SK-N-SH treated with all-trans-retinoic acid at 6 μM for 48 hours (cell line): ENCODE results near the gene WIPF1.

Source experiments
- ATAC-seq: fragments of 200-7000 bp; cut with Tn5 transposase; 3 replicates; pipeline ENCODE4 v1.9.1; 2020; ENCODE audit warnings: mild to moderate bottlenecking, moderate library complexity
- BACH2 ChIP-seq: fragments of 250-450 bp; sonication (Bioruptor Pico); IDR thresholded peaks from 2 replicates; pipeline ENCODE4 v1.9.0; 2021; ENCODE audit warnings: mild to moderate bottlenecking, borderline replicate concordance
- CREB5 ChIP-seq: fragments of 250-450 bp; sonication (Bioruptor Pico); IDR thresholded peaks from 2 replicates; pipeline ENCODE4 v1.5.1; 2020; ENCODE audit warnings: low read depth, mild to moderate bottlenecking, moderate library complexity
- CSDC2 ChIP-seq: fragments of 250-450 bp; sonication (Bioruptor Pico); IDR thresholded peaks from 2 replicates; pipeline ENCODE4 v1.5.0; 2020; ENCODE audit warnings: mild to moderate bottlenecking, moderate library complexity
- ESRRG ChIP-seq: fragments of 250-450 bp; sonication (Bioruptor Pico); IDR thresholded peaks from 2 replicates; pipeline ENCODE4 v1.6.1; 2021; ENCODE audit warnings: mild to moderate bottlenecking
- GLIS3 ChIP-seq: fragments of 250-450 bp; sonication (Bioruptor Pico); IDR thresholded peaks from 2 replicates; pipeline ENCODE4 v1.5.0; 2020; ENCODE audit warnings: mild to moderate bottlenecking, moderate library complexity
- ISL1 ChIP-seq: fragments of 250-450 bp; sonication (Bioruptor Pico); IDR thresholded peaks from 2 replicates; pipeline ENCODE4 v2.1.2; 2022; ENCODE audit warnings: mild to moderate bottlenecking, moderate library complexity
- OSR1 ChIP-seq: fragments of 250-450 bp; sonication (Bioruptor Pico); IDR thresholded peaks from 2 replicates; pipeline ENCODE4 v1.8.0; 2022; ENCODE audit warnings: moderate library complexity, mild to moderate bottlenecking, inconsistent platforms
- PATZ1 ChIP-seq: fragments of 250-450 bp; sonication (Bioruptor Pico); IDR thresholded peaks from 2 replicates; pipeline ENCODE4 v1.8.0; 2020; ENCODE audit warnings: mild to moderate bottlenecking, moderate library complexity, borderline replicate concordance
- PPARA ChIP-seq: fragments of 250-450 bp; sonication (Bioruptor Pico); IDR thresholded peaks from 2 replicates; pipeline ENCODE4 v1.5.0; 2020; ENCODE audit warnings: mild to moderate bottlenecking, borderline replicate concordance
- RARB ChIP-seq: fragments of 250-450 bp; sonication (Bioruptor Pico); IDR thresholded peaks from 2 replicates; pipeline ENCODE4 v1.8.0; 2021; ENCODE audit warnings: mild to moderate bottlenecking, moderate library complexity
- SNAI2 ChIP-seq: fragments of 250-450 bp; sonication (Bioruptor Pico); IDR thresholded peaks from 2 replicates; pipeline ENCODE4 v1.5.0; 2020; ENCODE audit warnings: mild to moderate bottlenecking, moderate library complexity
- TCF4 ChIP-seq: fragments of 250-450 bp; sonication (Bioruptor Pico); IDR thresholded peaks from 2 replicates; pipeline ENCODE4 v1.8.0; 2021; ENCODE audit warnings: mild to moderate bottlenecking, moderate library complexity, borderline replicate concordance
- TOX ChIP-seq: fragments of 250-450 bp; sonication (Bioruptor Pico); IDR thresholded peaks from 2 replicates; pipeline ENCODE4 v1.8.0; 2021; ENCODE audit warnings: mild to moderate bottlenecking, moderate library complexity, borderline replicate concordance
- TSHZ2 ChIP-seq: fragments of 250-450 bp; sonication (Bioruptor Pico); IDR thresholded peaks from 2 replicates; pipeline ENCODE4 v1.5.0; 2020; ENCODE audit warnings: mild to moderate bottlenecking, moderate library complexity
- ZC3H10 ChIP-seq: fragments of 250-450 bp; sonication (Bioruptor Pico); IDR thresholded peaks from 2 replicates; pipeline ENCODE4 v1.5.1; 2021; ENCODE audit warnings: mild to moderate bottlenecking, moderate library complexity
- ZFP3 ChIP-seq: fragments of 250-450 bp; sonication (Bioruptor Pico); IDR thresholded peaks from 2 replicates; pipeline ENCODE4 v1.5.0; 2020; ENCODE audit warnings: mild to moderate bottlenecking, moderate library complexity
- ZNF70 ChIP-seq: fragments of 450-650 bp; formaldehyde crosslinking; IDR thresholded peaks from 2 replicates; pipeline ENCODE4 v1.5.0; 2020; ENCODE audit warnings: mild to moderate bottlenecking, moderate library complexity
- ZNF8 ChIP-seq: fragments of 450-650 bp; formaldehyde crosslinking; IDR thresholded peaks from 2 replicates; pipeline ENCODE4 v1.5.0; 2020; ENCODE audit warnings: mild to moderate bottlenecking, moderate library complexity

WIPF1 gene

GRCh38 chr2:174594456-174594855 is 3.1 kb downstream of the WIPF1 start (continued):
- TF ChIP-seq TSHZ2 (CRISPR knock-in tag): no peak
- TF ChIP-seq PPARA (CRISPR knock-in tag): no peak
- TF ChIP-seq ESRRG (CRISPR knock-in tag): no peak
- no peak for TF ChIP-seq BACH2 (CRISPR knock-in tag)
- TF ChIP-seq, all 23 proteins: peak for 0

GRCh38 chr2:174593574-174594203 is 3.9 kb downstream of the WIPF1 start:
- peak; percentile 25 for ATAC-seq
- TF ChIP-seq ZNF8 (CRISPR knock-in tag) (no peak), ZC3H10 (CRISPR knock-in tag) (peak; percentile 70), ZNF70 (CRISPR knock-in tag) (no peak), TOX (no peak)

- no peak for ATAC-seq
- TF ChIP-seq CREB5 (CRISPR knock-in tag): no peak
- TF ChIP-seq TCF4: no peak
- no peak for TF ChIP-seq OSR1
- no peak for TF ChIP-seq ESRRG (CRISPR knock-in tag)
- no peak for TF ChIP-seq GLIS3 (CRISPR knock-in tag)
Measured at GRCh38 chr2:174593041-174593440, 4.6 kb downstream of the WIPF1 start.

GRCh38 chr2:174591740-174592139 is 5.9 kb downstream of the WIPF1 start:
- ATAC-seq: peak; percentile 2; the same call in 2 of the 3 replicates
- TF ChIP-seq CSDC2 (CRISPR knock-in tag) (no peak), PATZ1 (CRISPR knock-in tag) (no peak), TOX (no peak), RARB (no peak), TSHZ2 (CRISPR knock-in tag) (no peak), ISL1 (no peak), SNAI2 (CRISPR knock-in tag) (no peak), TCF4 (no peak), ZNF70 (CRISPR knock-in tag) (no peak), ZNF8 (CRISPR knock-in tag) (no peak), ZC3H10 (CRISPR knock-in tag) (no peak), BACH2 (CRISPR knock-in tag) (no peak), ZFP3 (CRISPR knock-in tag) (no peak), OSR1 (no peak)
